Natural killer cell treated with Interleukin-12 subunit alpha and Interleukin-12 subunit beta and Interleukin-15 and Interleukin-18, amount 100 ng/mL, for 72 hours (primary cell): ENCODE data around the gene ZIC2. TPM values are rescaled to one million over a fixed set of nuclear protein-coding genes. Genes with fewer than 3 reads are reported as not detected.

ENCODE experiments used
- ATAC-seq, 2 donors: fragments of 150-1000 bp; cut with Tn5 transposase in 1 of 2; sonication (Bioruptor Pico), chemical (Tn5 transposase) in 1 of 2; 2 replicates each; pipeline ENCODE4 v1.10.0; 2021
- DNase-seq: peaks from one replicate; pipeline ENCODE4 v3.0.0; 2022; ENCODE audit warnings: low spot score
- H3K27ac Mint-ChIP-seq, 2 donors: 1 replicate in 1 of 2; 2 replicates in 1 of 2; pipeline ENCODE4 v1.8.0; 2022; ENCODE audit warnings: mixed read lengths in 2 of 2, mild to moderate bottlenecking in 1 of 2, moderate library complexity in 1 of 2
- H3K27me3 Mint-ChIP-seq, 2 donors: 1 replicate in 1 of 2; 2 replicates in 1 of 2; pipeline ENCODE4 v1.8.0; 2022; ENCODE audit warnings: mixed read lengths in 2 of 2
- H3K36me3 Mint-ChIP-seq: one replicate; pipeline ENCODE4 v1.8.0; 2022; ENCODE audit warnings: mixed read lengths
- H3K4me1 Mint-ChIP-seq, 2 donors: 1 replicate in 1 of 2; 2 replicates in 1 of 2; pipeline ENCODE4 v1.8.0; 2022; ENCODE audit warnings: low read depth in 2 of 2, mixed read lengths in 2 of 2, mild to moderate bottlenecking in 1 of 2
- H3K4me3 Mint-ChIP-seq: one replicate; pipeline ENCODE4 v1.8.0; 2022; ENCODE audit warnings: mixed read lengths
- H3K9me3 Mint-ChIP-seq: 2 replicates; pipeline ENCODE4 v1.8.0; 2022; ENCODE audit warnings: mixed read lengths
- total RNA-seq, 2 donors: library from RNA; stranded (reverse); gene quantifications; one replicate each; pipeline ENCODE4 v1.2.3, GENCODE V29; 2022

Gene ZIC2
- total RNA-seq, 2 donors from 2014 or later, result 3.4 TPM; not detected in 1

DNA sequence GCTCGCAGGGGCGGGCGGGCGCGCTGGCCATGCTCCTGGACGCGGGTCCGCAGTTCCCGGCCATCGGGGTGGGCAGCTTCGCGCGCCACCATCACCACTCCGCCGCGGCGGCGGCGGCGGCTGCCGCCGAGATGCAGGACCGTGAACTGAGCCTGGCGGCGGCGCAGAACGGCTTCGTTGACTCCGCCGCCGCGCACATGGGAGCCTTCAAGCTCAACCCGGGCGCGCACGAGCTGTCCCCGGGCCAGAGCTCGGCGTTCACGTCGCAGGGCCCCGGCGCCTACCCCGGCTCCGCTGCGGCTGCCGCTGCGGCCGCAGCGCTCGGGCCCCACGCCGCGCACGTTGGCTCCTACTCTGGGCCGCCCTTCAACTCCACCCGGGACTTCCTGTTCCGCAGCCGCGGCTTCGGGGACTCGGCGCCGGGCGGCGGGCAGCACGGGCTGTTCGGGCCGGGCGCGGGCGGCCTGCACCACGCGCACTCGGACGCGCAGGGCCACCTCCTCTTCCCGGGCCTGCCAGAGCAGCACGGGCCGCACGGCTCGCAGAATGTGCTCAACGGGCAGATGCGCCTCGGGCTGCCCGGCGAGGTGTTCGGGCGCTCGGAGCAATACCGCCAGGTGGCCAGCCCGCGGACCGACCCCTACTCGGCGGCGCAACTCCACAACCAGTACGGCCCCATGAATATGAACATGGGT lies 599 bp downstream of the ZIC2 start:
- H3K27ac Mint-ChIP-seq, result peak overlapping the region in 1 of 2 donors; percentile 41
- peak overlapping the region; percentile 47 for H3K4me3 Mint-ChIP-seq
- ATAC-seq, result peak; percentile 45 to 56

GRCh38 chr13:99982731-99983498 lies 1.3 kb downstream of the ZIC2 start:
- Mint-ChIP-seq H3K27ac (peak overlapping the region; percentile 41 to 61), H3K9me3 (no peaks in the 10 kb centered on the region), H3K36me3 (peaks cover 12% of the 10 kb centered on the region), H3K4me3 (peak overlapping the region; percentile 47), H3K4me1 (peaks cover 15 to 21% of the 10 kb centered on the region in 2 donors), H3K27me3 (peaks cover 33 to 50% of the 10 kb centered on the region in 2 donors)
- DNase-seq (no peak), ATAC-seq (no peak)

More for the DNA sequence above, 599 bp downstream of the ZIC2 start:
- DNase-seq, result no peak
- Mint-ChIP-seq H3K27me3 (peaks cover 32 to 52% of the 10 kb centered on the region in 2 donors), H3K4me1 (peaks cover 15 to 19% of the 10 kb centered on the region in 2 donors), H3K9me3 (no peaks in the 10 kb centered on the region), H3K36me3 (peaks cover 12% of the 10 kb centered on the region)

DNA sequence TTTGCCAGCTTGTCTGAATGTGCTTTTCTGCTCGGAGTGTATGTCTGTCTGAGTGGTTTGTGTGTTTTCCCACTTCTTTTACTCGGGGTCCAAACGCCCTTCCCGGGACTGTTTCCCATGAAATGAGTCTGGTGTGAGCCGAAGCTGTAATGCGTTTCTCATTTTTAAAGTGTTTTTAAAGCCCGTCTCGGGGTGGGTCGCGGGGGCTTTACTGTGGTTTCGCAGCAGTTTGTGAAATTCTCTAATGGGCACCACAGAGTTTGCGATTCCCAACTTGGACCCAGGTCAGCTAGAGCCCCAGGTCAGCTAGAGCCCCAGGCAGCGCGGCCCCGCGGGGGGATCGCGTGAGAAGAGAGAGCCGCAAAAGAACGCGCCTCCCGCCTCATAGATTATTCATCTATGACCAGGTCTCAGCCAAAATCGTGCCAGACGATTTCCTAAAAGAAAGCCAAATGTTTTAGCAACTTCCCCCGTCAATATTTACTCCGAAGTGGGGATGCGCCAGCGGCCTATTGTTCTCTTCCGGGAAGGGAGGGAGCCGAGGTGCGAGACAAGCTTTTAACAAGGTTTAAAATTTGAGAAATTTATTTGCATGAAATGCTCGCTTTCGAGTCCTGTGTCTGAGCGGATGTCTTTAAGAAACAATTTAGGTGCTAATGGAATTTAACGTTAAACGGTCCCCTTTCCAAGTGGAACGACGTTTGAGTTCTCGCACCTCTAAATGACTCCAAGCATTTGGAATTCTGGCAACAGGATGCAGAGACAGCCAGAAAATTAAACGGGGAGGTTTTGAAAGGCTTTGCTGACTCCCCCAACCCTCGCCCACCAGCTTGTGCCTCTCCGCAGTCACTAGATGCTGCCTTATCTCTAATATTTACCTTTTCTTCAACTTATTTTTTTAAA lies 2.2 kb downstream of the ZIC2 start:
- Mint-ChIP-seq H3K4me3 (peak overlapping the region; percentile 47), H3K9me3 (no peaks in the 10 kb centered on the region), H3K27ac (peak overlapping the region; percentile 41 to 61), H3K4me1 (peaks cover 8 to 13% of the 10 kb centered on the region in 2 donors), H3K27me3 (peaks cover 25 to 47% of the 10 kb centered on the region in 2 donors), H3K36me3 (peaks cover 12% of the 10 kb centered on the region)
- ATAC-seq (no peak), DNase-seq (no peak)

- DNase-seq, result no peak
- Mint-ChIP-seq H3K4me1 (peaks cover 6 to 14% of the 10 kb centered on the region in 2 donors), H3K36me3 (peaks cover 12% of the 10 kb centered on the region), H3K9me3 (no peaks in the 10 kb centered on the region), H3K27me3 (peaks cover 25 to 48% of the 10 kb centered on the region in 2 donors), H3K4me3 (peak overlapping the region; percentile 47), H3K27ac (peak overlapping the region; percentile 41 to 61)
- ATAC-seq, result no peak
Measured at GRCh38 chr13:99984461-99985240, 3.1 kb downstream of the ZIC2 start.

- Mint-ChIP-seq H3K4me3 (peak overlapping the region; percentile 51), H3K4me1 (peaks cover 6 to 14% of the 10 kb centered on the region in 2 donors), H3K36me3 (peaks cover 12% of the 10 kb centered on the region), H3K27ac (peak overlapping the region; percentile 45 to 74), H3K9me3 (no peaks in the 10 kb centered on the region), H3K27me3 (peaks cover 29 to 48% of the 10 kb centered on the region in 2 donors)
- ATAC-seq (no peak), DNase-seq (no peak)
Measured at GRCh38 chr13:99985241-99985874, 3.8 kb downstream of the ZIC2 start.

DNA sequence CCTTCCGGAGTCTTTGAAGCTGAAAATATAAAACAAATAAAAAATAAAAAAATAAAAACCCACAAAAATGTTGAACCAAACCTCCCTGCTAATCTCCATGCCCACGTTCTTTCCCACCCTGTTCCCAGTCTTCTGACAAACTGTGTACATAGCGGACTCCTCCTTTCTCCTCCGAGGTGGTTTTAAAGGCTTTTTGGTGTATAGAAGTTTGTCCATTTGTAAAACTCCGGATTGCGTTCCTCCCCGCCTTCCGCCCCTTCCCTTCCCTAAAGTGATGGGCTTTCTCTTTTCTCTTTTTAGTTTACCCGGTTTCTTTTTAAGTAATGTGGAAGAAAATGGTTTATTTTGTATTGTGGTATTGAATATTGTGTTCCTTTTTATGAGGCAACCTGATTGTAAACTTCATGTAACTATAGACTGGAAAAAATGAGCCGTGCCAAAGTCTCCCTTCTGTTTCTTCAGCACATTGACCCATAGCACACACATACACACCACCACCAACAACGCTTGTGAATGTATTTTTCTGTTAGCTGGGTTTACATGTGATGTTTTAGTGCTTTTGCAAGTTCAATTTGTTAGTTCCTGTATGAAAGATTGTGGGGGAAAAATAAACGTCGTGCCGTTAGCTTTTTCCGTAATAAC lies 4.4 kb downstream of the ZIC2 start:
- H3K4me1 Mint-ChIP-seq, result peaks cover 6 to 14% of the 10 kb centered on the region in 2 donors
- no peak for DNase-seq
- H3K27me3 Mint-ChIP-seq, result peaks cover 32 to 48% of the 10 kb centered on the region in 2 donors
- H3K27ac Mint-ChIP-seq, result peak overlapping the region; percentile 45 to 74
- H3K9me3 Mint-ChIP-seq, result no peaks in the 10 kb centered on the region
- peaks cover 12% of the 10 kb centered on the region for H3K36me3 Mint-ChIP-seq
- H3K4me3 Mint-ChIP-seq, result peak overlapping the region; percentile 51
- ATAC-seq, result no peak

GRCh38 chr13:99986741-99987140 lies 5.2 kb downstream of the ZIC2 start:
- Mint-ChIP-seq H3K27ac (no peak overlapping the region), H3K27me3 (peaks cover 34 to 51% of the 10 kb centered on the region in 2 donors), H3K4me3 (no peak overlapping the region), H3K4me1 (peaks cover 6 to 14% of the 10 kb centered on the region in 2 donors), H3K9me3 (no peaks in the 10 kb centered on the region), H3K36me3 (peaks cover 12% of the 10 kb centered on the region)
- DNase-seq (no peak), ATAC-seq (no peak)

GRCh38 chr13:99987154-99988019 lies 5.8 kb downstream of the ZIC2 start:
- no peak for DNase-seq
- no peaks in the 10 kb centered on the region for H3K9me3 Mint-ChIP-seq
- H3K27me3 Mint-ChIP-seq, result peaks cover 41 to 58% of the 10 kb centered on the region in 2 donors
- peaks cover 12% of the 10 kb centered on the region for H3K36me3 Mint-ChIP-seq
- H3K4me3 Mint-ChIP-seq, result peak overlapping the region; percentile 2
- H3K4me1 Mint-ChIP-seq, result peaks cover 6 to 14% of the 10 kb centered on the region in 2 donors
- ATAC-seq, result no peak
- H3K27ac Mint-ChIP-seq, result no peak overlapping the region

DNA sequence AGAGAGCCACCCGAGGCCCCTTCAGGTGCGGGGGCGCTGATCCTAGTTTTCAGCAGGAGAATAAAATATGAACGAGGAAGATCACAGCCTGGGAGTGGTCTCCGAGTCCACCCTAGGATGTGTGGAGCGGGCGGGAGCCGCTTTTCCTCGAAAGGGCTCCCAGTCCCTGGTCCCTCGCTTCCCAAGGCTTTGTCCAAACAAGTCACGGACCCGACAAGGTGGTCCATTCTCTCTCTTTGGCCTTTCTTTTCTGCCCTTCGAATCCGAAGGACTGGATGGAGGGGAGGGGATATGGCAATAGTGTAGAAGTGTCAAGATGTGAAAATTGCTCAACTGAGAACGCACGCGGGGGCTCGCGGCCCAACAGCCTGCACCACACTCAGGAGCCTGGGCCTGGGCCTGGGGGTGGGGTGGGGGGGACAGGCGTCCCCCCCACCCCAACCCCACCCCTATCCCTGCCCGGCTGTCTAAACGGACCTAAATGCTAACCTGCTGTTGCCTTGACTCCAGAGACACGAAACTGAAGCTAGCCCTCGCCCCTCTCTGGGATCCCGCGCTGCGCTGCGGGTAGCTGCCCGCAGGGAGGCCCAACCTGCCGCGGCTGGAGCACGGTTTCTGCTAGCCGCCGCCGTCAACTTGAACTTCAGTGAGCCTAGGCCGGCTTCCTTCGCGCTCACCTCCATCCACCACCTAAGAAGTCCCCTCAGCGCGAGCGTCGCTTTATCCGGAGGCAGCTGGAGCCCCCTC lies 7.1 kb downstream of the ZIC2 start:
- no peak overlapping the region for H3K27ac Mint-ChIP-seq
- DNase-seq (no peak), ATAC-seq (no peak)
- H3K36me3 Mint-ChIP-seq, result peaks cover 16% of the 10 kb centered on the region
- no peaks in the 10 kb centered on the region for H3K9me3 Mint-ChIP-seq
- H3K4me1 Mint-ChIP-seq, result peaks cover 11 to 18% of the 10 kb centered on the region in 2 donors
- H3K4me3 Mint-ChIP-seq, result no peak overlapping the region
- H3K27me3 Mint-ChIP-seq, result peaks cover 45 to 65% of the 10 kb centered on the region in 2 donors

- DNase-seq, result no peak
- Mint-ChIP-seq H3K27ac (no peak overlapping the region), H3K36me3 (peaks cover 13% of the 10 kb centered on the region), H3K27me3 (peaks cover 48 to 65% of the 10 kb centered on the region in 2 donors), H3K4me3 (no peak overlapping the region), H3K9me3 (no peaks in the 10 kb centered on the region), H3K4me1 (peaks cover 11 to 16% of the 10 kb centered on the region in 2 donors)
- peak in 1 of 2 donors; percentile 5 for ATAC-seq
Measured at GRCh38 chr13:99989276-99990125, 7.9 kb downstream of the ZIC2 start.
